Pancreas (tissue), 10 donors: Measurements from ENCODE around the gene RNF181. TPM values are rescaled to one million over a fixed set of nuclear protein-coding genes. Genes with fewer than 3 reads are reported as not detected.
"Not testable (repeated sequence)": the region's sequence is repeated elsewhere in the genome, so short reads cannot be mapped to it uniquely, and the experiment has no call there.

Experiments used
- ATAC-seq, 4 donors: fragments of 200-7000 bp; cut with Tn5 transposase; one replicate each; pipeline versions ENCODE4 v1.8.0 to v1.9.1; 2020; ENCODE audit warnings: mild to moderate bottlenecking in 4 of 4, moderate library complexity in 4 of 4
- DNase-seq, 6 donors: peaks; one replicate each; pipeline ENCODE4 v3.0.0-alpha.2; 2020
- FAIRE-seq: peaks from 2 replicates; lab custom pipeline; 2012; peaks lifted over from hg19 to GRCh38; lab: Jason Lieb, UNC
- H3K27ac ChIP-seq, 4 donors: fragments of 200-600 bp; sonication (generic); 1 replicate in 3 of 4; 2 replicates in 1 of 4; pipeline versions ENCODE4 v1.5.0 to v1.8.0; 2020
- H3K27me3 ChIP-seq, 4 donors: fragments of 200-600 bp; one replicate each; pipeline ENCODE4 v1.8.0; 2021
- H3K36me3 ChIP-seq, 3 donors: fragments of 200-600 bp; sonication (generic) in 1 of 3; one replicate each; pipeline versions ENCODE4 v1.5.0 to v1.8.0; 2020 to 2021
- H3K4me1 ChIP-seq, 3 donors: fragments of 200-600 bp; one replicate each; pipeline ENCODE4 v1.8.0; 2021
- H3K4me3 ChIP-seq, 4 donors: fragments of 200-600 bp; sonication (generic) in 2 of 4; one replicate each; pipeline versions ENCODE4 v1.5.0 to v1.8.0; 2020 to 2021
- H3K9me3 ChIP-seq, 4 donors: fragments of 200-600 bp; one replicate each; pipeline ENCODE4 v1.8.0; 2021
- CTCF ChIP-seq, 4 donors: fragments of 200-600 bp; sonication (generic) in 3 of 4; IDR thresholded peaks; one replicate each; pipeline versions ENCODE4 v1.5.0 to v1.8.0; 2021; ENCODE audit warnings: antibody characterized with exemption in 4 of 4
- WGBS, 2 donors: extraction: QIAGEN DNeasy Blood & Tissue Kit; methylation state at CpG; one replicate each; pipeline ENCODE4 v1.1.7; 2013; 5-methylcytosine and 5-hydroxymethylcytosine counted together
- intact Hi-C, 3 donors: fragments of 100-400 bp; cut with DNase I; formaldehyde crosslinking; loops; one replicate each; pipeline versions ENCODE4 v1.11.1 to v1.14.2; 2022
- polyA plus RNA-seq, 2 donors: library from polyadenylated mRNA; stranded (reverse); fragments of 200-250 nt; gene quantifications; one replicate each; pipeline ENCODE4 v1.2.3, GENCODE V29; 2013
- total RNA-seq, 6 donors: library from RNA; stranded (reverse); fragmentation: NEBNext Ultra II Directional in 4 of 6; extraction: Animal tissue kit (Norgen Biotek cat#: 25700) in 4 of 6; gene quantifications; one replicate each; pipeline versions ENCODE4 v1.2.1 to v1.2.4, GENCODE V29; 2021 to 2023
- donor health status: healthy with polysubstance abuse.
- donor health status: DM: no; HTN: no; CAD: no; lungs with moderate emphysema.
- donor health status: DM: no; HTN: no; CAD: no.
- donor health status: control.
- donor health status: control.
- donor health status: Bipolar disorder and iron deficiency.
- donor health status: DM: yes; HTN: yes; CAD: no.
- donor health status: DM: no; HTN: no; CAD: no.
- donor health status: DM: no; HTN: no; CAD: no.
- donor health status: DM: yes; HTN: yes; CAD: no.

Gene RNF181
- total and polyA plus RNA-seq, 8 donors, result 53.5 to 104 (median 65.5) TPM

GRCh38 chr2:85558160-85558559, 37.4 kb upstream of the RNF181 start:
- 88 to 90% methylated on average over 1 of the region's 1 CpG for WGBS, 2 donors
- Histone ChIP-seq H3K27ac (no peak overlapping the region), H3K9me3 (no peaks in the 10 kb centered on the region), H3K4me1 (peaks cover 0 to 15% (median 9%) of the 10 kb centered on the region in 3 donors), H3K27me3 (no peaks in the 10 kb centered on the region), H3K36me3 (peaks cover 0 to 18% (median 2%) of the 10 kb centered on the region in 3 donors), H3K4me3 (no peak overlapping the region)
- ATAC-seq, result no peak
- no peak for TF ChIP-seq CTCF (IDR thresholded peaks at IDR 0.05)
- intact Hi-C loops, result loop anchor here in 1 of 3 donors (10.0 kb wide), 1 partner anchor 133 kb away; no protein-coding TSS in a partner anchor
- FAIRE-seq, result no peak
- DNase-seq, result no peak

- DNase-seq, H3K27me3 ChIP-seq, H3K9me3 ChIP-seq, ATAC-seq, intact Hi-C loops, FAIRE-seq, H3K36me3 ChIP-seq: not testable (repeated sequence)
- H3K27ac ChIP-seq, result peak overlapping the region in 1 of 4 donors; percentile 83
- peaks cover 0 to 15% (median 9%) of the 10 kb centered on the region in 3 donors for H3K4me1 ChIP-seq
- H3K4me3 ChIP-seq, result peak overlapping the region in 3 of 4 donors; percentile 45 to 86 (median 81)
- 41 to 44% methylated on average over 12 of the region's 12 CpGs for WGBS, 2 donors
Observed at GRCh38 chr2:85560403-85560726, 35.2 kb upstream of the RNF181 start.

GRCh38 chr2:85560812-85561279, 34.7 kb upstream of the RNF181 start:
- peak overlapping the region; percentile 80 to 87 (median 84) for H3K27ac ChIP-seq
- H3K27me3 ChIP-seq, result no peaks in the 10 kb centered on the region
- H3K36me3 ChIP-seq, result no peaks in the 10 kb centered on the region
- ATAC-seq (peak; percentile 7 to 36 (median 23)), FAIRE-seq (no peak), DNase-seq (no peak)
- H3K4me3 ChIP-seq, result peak overlapping the region; percentile 45 to 86 (median 76)
- WGBS, 2 donors, result 1% methylated on average over 14 of the region's 14 CpGs
- intact Hi-C loops, result no loop called here
- no peak for TF ChIP-seq CTCF (IDR thresholded peaks at IDR 0.05)
- H3K9me3 ChIP-seq, result no peaks in the 10 kb centered on the region
- peaks cover 0 to 15% (median 9%) of the 10 kb centered on the region in 3 donors for H3K4me1 ChIP-seq

GRCh38 chr2:85561280-85562212, 34.0 kb upstream of the RNF181 start, which contains the start of gene GGCX:
Gene GGCX, minus strand, starts transcription at chr2:85561493. Its CDS starts 65 bp downstream, at chr2:85561428.
- H3K9me3 ChIP-seq, result no peaks in the 10 kb centered on the region
- peak within 1 kb of the TSS; percentile 45 to 86 (median 76) for H3K4me3 ChIP-seq
- peak; percentile 96 to 98 (median 96) for ATAC-seq
- H3K27ac ChIP-seq, result peak within 1 kb of the TSS; percentile 80 to 87 (median 84)
- 2 to 3% methylated on average over 63 to 64 of the region's 64 CpGs for WGBS, 2 donors
- peaks cover 0 to 15% (median 9%) of the 10 kb centered on the region in 3 donors for H3K4me1 ChIP-seq
- no peaks in the 10 kb centered on the region for H3K36me3 ChIP-seq
- intact Hi-C loops, result no loop called here
- no peak for TF ChIP-seq CTCF (IDR thresholded peaks at IDR 0.05)
- peak; percentile 95 to 98 (median 96) for DNase-seq
- FAIRE-seq, result no peak
- H3K27me3 ChIP-seq, result no peaks in the 10 kb centered on the region

GRCh38 chr2:85564144-85564563, 31.4 kb upstream of the RNF181 start:
- intact Hi-C loops, result no loop called here
- no peak for TF ChIP-seq CTCF (IDR thresholded peaks at IDR 0.05)
- H3K4me3 ChIP-seq, result no peak overlapping the region
- no peak for ATAC-seq
- H3K27ac ChIP-seq, result no peak overlapping the region
- no peaks in the 10 kb centered on the region for H3K27me3 ChIP-seq
- WGBS, 2 donors, result 85 to 87% methylated on average over 5 of the region's 5 CpGs
- no peak for FAIRE-seq
- DNase-seq, result no peak
- H3K4me1 ChIP-seq, result peaks cover 0 to 15% (median 9%) of the 10 kb centered on the region in 3 donors
- H3K9me3 ChIP-seq, result no peaks in the 10 kb centered on the region
- H3K36me3 ChIP-seq, result no peaks in the 10 kb centered on the region
